Right kidney (tissue), 1 donor: Measurements from ENCODE around the gene MACROD2.
A peak's percentile ranks its signal among the peaks of the same experiment; 100 is the strongest.

ENCODE experiments used
- DNase-seq: peaks from one replicate; pipeline ENCODE4 v3.0.0-alpha.2; 2016

MACROD2 gene

DNA sequence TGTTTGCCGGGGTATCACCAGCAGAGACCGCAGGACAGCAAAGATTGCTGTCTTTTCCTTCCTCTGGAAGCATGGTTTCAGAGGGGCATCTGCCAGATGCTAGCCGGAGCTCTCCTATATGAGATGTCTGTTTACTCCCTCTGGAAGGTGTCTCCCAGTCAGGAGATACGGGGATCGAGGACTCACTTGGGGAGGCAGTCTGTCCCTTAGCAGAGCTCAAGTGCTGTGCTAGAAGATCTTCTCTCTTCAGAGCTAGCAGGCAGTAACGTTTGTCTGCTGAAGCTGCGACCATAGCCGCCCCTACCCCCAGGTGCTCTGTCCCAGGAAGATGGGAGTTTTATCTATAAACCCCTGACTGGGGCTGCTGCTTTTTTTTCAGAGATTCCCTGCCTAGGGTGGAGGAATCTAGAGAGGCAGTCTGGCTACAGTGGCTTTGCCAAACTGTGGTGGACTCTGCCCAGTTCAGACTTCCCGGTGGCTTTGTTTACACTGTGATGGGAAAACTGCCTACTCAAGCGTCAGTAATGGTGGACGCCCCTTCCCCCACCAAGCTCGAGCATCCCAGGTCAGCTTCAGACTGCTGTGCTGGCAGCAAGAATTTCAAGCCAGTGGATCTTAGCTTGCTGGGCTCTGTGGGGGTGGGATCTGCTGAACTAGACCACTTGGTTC lies 475.0 kb downstream of the MACROD2 start:
- peak; percentile 10 for DNase-seq

DNA sequence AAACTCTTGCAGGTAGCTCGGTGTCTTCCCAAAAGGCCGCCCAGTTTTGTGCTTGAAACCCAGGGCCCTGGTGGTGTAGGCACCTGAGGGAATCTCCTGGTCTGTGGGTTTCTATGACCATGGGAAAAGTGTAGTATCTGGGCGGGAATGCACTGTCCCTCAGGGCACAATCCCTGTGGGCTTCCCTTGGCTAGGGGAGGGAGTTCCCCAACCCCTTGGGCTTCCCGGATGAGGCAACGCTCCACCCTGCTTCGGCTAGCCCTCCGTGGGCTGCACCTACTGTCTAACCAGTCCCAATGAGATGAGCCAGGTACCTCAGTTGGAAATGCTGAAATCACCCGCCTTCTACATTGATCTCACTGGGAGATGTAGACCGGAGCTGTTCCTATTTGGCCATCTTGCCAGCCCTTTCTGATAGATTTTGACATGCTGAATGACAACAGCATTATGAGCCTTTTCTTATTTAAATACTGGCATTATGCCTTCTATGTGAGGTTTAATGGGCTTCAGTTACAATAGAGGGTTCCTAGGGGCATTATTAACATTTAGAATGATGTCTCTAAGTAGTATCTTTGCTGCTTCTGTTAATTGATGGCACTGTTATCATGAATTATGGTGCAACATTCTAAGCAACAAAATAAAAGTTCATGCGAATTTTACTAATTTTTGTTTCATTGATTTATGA lies 475.8 kb downstream of the MACROD2 start:
- no peak for DNase-seq

DNA sequence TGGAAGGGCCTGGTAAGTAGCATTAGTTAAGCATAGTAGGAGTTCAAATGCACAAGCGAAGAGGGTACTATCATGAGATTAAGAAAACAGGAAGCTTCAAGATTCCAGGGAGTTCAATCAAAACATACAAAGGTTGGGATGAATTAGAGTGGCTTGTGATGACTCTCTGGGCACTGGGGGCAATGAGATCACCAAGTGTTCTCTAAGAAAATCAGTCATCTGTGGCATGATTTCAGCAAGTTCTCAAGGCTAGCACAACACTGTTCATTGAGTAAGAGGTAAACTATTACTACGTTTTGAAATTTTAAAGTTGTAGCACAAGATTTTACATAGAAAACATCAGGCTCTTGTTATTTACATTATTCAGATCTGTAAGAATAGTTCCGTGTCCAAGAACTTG lies 481.8 kb downstream of the MACROD2 start:
- DNase-seq, result no peak

DNA sequence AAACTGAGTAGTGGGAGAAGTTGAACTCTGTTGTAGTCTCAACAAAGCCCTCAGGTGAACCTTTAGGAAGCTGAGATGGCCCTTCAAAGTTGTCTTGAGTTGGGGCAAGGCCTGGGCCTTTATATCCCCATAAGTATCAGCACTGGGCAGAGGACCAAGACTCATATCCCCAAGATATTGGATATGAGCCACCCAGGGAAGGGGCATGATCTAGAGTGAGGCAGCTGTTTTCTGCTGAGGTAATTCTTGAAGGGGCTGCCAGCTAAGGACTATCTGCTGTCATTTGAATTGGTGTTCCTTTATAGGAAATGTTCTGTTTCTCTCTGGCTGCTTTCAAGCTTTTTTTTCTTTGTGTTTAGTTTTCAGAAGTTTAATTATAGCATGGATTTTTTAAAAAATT lies 482.8 kb downstream of the MACROD2 start:
- DNase-seq, result no peak

DNA sequence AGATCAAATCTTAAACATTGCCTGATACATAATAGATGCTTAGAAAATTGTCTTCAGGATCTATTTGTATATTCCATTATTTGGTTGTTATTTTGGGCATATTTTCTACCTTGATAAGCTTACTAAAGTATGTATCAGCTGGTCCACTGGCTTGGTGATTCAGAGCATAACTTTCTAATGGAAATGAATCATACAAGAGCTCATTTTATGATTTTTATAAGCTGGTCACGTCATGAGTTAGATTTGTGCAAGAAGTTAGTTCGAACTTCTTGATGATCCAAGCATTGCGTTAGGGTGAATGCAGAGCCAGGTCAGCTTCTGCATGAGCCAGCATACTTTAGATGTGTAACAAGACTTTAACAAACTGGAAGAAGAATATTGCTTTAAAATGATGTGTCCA lies 486.5 kb downstream of the MACROD2 start:
- no peak for DNase-seq

DNA sequence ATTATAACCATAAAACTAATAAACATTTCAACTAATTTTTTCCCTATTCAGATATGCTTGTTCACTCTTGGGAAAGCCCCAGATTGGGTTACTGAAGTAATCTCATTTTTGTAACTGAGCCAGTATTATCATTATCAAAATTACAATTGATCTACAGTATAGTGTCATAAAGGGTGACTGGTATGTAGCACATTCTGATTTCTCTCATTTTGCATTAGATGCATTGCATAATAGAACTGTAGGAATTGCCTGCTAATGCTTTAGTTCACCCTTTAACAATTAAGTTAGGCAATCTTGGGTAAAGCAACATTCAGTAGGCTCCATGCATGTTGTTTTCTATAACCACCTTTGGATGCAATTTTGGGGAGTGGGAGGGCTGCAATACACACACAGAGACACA lies 492.9 kb downstream of the MACROD2 start:
- no peak for DNase-seq

DNA sequence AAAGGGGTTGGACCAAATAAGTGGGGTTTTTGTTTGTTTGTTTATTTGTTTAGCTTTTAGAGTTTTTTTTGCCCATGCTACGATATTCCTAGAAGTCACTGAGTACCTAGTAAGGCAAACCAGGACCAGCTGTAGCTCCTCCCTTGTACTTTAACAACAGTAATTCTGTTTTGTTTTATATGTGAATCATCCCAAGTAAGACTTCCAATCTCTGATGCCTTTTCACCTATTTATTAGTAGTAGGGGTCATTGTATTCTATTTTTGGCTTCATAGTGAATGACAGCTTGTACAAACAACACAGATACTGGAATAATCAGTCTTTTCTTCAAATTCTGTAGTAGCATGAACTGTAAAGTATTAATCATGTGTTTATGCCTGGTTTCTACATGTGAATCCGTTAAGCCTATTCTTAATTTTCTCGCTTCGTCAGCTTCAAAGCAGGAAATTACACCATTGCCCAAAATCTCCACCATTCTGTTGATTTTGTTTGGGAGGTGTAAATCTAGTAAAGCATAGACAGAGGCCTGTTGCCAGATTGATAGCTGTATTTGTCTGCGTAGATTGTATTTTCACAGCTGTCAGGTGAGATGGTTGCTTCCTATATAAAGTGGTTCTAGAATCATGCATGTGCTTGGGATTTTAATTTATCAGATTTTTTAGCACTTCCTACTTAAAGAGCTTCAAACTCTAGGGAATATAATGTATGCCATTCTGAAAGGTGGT lies 493.6 kb downstream of the MACROD2 start:
- DNase-seq, result no peak

DNA sequence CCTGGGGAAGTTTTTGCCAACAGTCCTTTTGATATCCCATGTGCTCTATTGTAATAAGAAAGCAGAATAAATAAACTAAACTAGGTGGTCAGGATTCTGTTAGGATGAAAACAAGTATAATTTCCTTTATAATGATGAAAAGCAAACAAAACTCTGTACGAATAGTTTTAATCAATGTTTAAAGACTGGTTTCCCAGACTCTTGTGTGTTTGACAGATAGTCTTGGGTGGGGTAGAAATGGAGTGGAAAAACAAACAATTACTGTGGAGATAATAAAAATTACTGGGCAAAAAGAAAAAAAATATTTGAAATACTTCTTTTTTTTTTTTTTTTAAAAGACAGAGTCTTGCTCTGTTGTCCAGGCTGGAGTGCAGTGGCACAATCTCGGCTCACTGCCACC lies 494.2 kb downstream of the MACROD2 start:
- DNase-seq, result no peak

DNA sequence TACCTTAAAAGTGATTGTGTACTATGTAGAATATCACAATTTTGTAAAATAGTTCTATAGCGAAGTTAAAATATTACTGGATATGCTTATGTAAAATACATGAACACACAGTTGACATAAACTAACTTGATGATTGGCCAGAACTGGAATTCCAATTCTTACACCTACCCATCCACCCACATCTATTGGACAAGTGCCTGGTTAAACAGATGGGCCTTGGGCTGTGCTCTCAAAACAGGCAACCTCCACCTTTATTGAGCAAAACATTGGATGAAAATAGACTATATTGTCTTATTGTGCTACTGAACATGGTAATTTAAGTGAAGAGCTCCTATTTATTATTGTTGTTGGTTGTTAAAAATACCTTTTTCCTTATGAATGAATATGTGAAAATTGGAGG lies 496.1 kb downstream of the MACROD2 start:
- no peak for DNase-seq

DNA sequence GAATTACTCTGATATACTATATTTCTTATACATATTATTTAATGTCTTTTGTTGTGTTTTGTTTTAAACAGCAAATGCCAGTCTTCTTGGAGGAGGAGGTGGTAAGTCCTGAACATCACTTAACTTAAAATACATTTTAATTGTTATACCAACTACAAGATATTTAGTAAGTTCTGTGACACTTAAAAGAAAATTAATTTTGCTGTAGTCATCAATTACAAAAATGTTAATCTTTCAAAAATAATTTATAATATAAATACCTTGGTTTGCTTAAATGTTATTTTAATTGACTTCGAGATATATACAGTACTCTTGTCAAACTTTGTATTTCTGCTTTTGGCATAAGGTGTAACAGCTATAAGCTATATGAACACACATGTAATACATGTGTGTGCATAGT lies 498.1 kb downstream of the MACROD2 start:
- DNase-seq, result no peak

DNA sequence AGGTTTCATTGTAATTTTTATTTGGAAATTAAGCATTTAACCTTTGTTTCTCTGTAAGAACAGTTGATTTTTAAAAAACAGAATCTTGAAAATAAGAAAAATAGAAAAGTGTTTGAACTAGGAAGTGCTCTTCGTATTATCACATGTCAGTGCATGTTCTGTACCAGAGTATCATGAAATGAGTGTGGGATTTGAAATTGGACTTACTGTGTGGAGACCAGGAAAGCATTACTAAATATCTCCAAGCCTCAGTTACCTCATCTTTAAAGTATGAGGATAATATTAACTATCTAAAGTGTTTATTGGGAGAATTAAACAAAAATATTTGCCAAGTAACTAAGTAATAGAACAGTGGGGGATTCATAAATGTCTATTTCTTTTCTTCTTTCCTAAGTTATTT lies 499.0 kb downstream of the MACROD2 start:
- no peak for DNase-seq

DNA sequence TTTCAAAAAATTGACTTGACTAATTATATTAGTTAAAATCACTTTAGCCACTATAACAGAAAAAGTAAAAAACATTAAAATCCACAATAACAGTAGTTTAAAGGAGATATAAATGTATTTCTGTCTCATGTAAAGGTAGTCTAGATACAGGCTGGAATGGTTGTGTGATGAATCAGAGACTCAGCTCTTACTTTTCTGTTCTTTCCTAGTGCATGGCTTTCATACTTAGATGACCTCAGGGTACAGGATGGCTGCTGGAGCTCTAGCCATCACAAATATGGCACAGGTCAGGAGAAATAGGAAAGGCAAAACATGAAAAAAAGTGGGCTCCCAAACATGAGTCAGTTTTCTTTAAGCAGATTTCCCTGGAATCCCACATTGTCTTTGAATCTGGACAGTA lies 499.8 kb downstream of the MACROD2 start:
- DNase-seq, result no peak

DNA sequence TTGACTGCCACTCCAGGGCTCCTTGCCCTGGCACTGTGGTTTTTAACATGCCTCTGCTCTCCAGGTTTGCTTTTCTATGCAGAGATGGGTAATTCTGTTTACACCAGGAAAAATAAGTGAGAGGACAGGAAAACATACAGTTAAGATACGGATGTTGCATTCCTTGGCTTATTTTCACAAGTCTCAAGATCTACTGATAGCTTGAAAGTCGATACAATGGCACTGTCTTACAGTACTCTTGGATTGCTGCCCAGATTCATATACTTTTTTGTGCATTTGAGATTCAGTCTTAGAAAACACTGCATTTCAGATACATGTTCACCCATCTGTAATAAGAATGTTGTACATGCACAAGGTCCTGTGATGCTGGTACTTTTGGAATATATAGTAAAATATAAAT lies 501.7 kb downstream of the MACROD2 start:
- no peak for DNase-seq

DNA sequence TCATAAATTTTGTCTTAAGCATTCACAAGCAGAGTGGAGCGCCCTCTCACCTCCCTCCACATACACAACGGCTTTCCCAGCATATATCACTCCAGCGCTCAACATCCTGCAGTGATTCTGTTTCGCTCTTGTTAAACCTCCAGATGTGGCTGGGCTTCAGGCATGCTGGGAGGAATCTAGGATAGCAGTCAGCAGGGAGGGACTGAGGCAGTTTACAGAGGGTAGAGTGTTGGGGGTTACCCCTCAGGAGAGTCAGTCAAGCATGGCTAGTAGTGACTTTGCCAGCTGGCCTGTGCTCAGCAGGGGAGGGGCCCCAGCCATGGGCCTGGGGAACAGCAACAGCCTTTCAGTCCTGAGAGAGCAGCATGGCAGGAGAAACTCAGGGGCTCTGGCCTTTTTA lies 503.5 kb downstream of the MACROD2 start:
- DNase-seq, result peak; percentile 24

DNA sequence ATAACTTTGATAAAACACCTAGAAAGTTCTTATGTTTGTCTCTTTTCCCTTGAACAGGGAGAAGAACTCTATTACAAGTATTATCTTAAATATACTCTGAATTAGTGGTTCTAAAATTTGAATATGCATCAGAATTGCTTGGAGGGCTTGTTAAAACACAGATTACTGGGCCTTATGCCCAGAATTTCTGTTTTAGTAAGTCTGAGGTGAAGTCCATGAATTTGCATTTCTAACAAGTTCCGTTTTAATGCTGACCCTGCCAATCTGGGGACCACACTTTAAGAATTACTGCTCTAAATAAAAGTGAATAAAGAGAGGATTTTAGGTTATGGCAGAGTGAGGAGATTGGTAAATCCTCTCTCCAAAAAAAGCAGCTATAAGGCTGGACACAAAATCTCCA lies 510.2 kb downstream of the MACROD2 start:
- DNase-seq, result no peak

DNA sequence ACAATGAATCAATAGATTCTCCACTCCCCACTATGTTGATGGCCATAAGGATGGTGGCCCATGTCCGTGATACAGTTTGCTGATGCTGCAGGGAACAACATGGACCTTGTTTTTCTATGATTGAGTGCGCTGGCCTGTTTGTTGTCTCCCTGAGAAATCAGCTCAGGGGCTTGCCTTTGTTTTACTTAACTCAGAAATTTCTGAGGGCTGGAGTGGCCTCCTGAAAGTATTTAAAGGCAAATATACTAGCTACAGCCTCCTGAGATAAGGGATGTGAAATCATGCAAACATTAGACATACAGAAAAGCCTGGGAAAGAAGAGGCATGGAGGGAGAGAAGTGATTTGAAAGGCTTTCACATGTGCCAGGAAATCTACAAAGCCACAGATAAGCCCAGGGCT lies 512.4 kb downstream of the MACROD2 start:
- DNase-seq, result no peak

DNA sequence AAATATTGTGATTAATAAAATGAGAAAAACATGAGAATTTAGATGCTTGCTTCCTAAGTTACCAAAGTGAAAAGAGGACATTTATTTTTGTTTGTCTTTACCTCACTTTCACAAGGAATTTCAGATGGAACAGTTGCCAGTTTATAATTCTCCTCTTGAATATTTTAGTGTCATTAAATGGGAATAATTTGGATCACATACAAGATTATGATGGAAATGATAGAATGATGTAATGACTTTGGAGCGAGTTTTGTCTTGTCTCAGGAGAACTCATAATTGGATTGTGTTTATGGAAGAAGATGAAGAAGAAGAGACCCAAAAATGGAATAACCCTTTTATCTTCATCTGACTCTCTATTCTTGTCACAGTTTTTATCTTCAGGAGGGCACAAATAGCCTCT lies 515.0 kb downstream of the MACROD2 start:
- DNase-seq, result no peak

DNA sequence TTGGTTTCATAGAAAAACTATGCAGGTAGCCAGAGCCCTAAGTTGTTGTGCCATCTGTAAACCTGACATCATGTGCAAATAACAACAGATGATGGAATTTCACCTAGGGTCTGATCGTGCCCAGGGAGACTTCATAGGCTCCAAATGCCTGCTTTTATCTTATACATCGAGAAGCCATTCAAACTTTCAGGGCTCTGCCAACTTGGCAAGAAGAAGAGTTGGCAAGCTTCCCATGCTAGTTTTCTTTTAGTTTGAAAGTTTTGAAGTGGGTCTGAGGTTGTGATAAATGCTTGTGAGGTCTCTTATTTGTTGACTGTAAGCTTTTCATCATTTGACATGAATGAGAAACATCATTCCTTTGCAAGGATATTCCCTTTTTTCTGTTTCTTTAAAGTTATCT lies 517.5 kb downstream of the MACROD2 start:
- no peak for DNase-seq

DNA sequence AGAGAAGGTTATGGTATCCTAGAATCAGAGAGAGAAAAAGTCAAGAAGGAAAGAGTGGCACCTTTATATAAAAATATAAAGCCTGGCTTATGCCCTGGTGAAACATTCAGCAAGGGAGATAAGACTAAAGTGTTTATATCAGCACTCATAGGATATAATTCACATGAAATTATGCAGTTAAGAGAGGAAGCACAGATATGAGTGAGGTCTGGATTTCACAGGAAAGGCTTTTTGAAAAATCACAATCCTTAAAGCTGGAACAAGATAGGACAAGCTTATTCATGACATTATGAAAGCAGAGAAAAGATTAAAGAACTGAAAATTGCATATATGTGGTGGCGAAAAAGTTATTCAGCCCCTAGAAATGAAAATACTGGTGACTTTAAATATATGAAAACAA lies 523.3 kb downstream of the MACROD2 start:
- DNase-seq, result no peak

DNA sequence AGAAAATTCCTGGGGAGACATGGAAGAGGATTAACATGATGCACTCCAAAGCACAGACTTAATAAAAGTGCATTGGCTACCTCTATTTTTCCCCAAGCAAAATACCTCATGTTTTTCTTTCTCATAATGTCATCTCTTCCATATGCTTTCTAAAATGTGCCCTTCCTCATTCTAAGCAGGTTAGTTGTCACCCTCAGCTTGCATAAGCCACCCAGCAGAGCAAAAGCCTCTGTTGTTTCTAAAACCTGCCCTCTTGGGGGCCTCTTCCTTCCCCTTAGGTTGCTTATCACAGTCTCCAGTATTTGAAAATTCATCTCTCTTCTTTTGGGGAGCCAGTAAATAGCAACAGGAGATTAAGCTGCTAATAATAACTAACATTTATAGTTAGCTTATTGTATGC lies 525.7 kb downstream of the MACROD2 start:
- no peak for DNase-seq

DNA sequence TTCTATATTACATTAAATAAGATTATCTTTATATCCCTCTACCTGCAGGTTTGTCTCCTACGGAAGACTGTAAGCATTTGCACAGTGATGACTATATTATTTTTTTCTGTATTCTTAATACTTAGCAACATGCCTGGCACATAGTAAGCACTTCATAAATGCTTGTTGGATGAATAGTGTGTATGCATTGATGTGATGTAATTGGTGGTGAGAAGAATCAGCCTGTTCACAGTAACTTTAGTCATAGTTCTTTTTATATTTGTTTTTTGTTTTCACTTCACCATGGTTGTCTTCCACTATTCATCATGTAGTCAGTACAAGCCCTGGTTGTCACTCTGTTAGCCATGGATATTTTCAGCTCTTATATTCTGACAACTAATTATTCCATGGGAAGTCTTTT lies 526.1 kb downstream of the MACROD2 start:
- DNase-seq, result no peak

DNA sequence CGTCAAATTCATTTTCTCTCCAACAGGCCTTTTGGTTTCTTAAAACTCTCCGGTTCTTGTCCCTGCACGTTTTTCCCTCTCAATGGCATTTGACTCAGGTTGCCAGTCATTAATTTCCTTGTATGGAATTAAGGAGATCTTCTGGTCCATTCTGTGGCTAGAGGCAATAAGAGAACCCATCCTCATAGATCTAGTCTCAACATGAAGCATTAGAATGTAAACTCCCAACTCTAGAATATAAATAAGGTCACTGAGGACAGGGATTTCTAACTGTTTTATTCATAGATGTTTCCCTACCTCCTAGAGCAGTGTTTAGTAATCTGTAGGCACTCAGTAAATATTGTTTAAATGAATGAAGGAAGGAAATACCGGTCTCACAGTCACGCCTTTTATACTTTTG lies 527.3 kb downstream of the MACROD2 start:
- no peak for DNase-seq

DNA sequence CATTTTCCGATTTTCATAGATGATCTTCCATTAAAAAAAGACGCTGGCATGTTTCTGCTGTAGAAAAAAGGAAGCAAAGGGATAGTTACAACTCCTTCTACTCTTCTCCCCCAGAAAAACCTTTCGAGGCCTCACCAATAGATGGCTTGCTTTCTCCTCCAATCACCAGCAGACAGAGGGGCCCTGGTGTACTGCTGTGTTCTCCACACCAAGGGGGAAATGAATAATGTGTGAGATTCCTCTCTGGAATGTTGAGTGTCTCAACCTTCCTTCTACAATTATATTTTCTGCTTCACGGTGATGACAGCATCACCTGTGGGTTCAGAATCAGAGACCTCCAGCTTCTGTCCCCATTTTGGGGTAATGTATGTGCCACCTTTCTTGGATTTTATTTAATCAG lies 527.8 kb downstream of the MACROD2 start:
- no peak for DNase-seq

DNA sequence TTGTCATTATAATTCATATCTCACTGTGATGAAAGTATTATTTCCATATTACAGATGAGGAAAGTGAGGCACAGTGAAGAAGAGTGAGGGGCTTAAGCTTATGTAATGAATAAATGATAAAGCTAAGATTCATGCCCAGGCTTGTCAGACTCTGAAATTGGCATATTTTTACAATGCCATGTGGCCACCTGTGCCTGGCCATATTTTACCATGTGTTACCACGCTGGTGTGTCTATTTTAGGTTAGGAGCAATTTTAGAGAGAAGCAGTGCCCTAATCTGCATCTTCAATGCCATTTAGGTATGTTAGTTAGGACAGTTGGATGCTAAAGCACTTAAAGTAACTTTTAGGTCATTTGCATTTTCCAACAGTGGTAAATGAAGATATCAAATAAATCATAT lies 530.1 kb downstream of the MACROD2 start:
- no peak for DNase-seq
